GM18498 (cell line): ENCODE results near the gene GNAI2.

Source experiments
- ATAC-seq: cut with Tn5 transposase; IDR thresholded peaks from one replicate; pipeline ENCODE4 v1.9.1; 2021; ENCODE audit warnings: mild to moderate bottlenecking, moderate library complexity; ENCODE audit not compliant: unreplicated experiment

Gene GNAI2

DNA sequence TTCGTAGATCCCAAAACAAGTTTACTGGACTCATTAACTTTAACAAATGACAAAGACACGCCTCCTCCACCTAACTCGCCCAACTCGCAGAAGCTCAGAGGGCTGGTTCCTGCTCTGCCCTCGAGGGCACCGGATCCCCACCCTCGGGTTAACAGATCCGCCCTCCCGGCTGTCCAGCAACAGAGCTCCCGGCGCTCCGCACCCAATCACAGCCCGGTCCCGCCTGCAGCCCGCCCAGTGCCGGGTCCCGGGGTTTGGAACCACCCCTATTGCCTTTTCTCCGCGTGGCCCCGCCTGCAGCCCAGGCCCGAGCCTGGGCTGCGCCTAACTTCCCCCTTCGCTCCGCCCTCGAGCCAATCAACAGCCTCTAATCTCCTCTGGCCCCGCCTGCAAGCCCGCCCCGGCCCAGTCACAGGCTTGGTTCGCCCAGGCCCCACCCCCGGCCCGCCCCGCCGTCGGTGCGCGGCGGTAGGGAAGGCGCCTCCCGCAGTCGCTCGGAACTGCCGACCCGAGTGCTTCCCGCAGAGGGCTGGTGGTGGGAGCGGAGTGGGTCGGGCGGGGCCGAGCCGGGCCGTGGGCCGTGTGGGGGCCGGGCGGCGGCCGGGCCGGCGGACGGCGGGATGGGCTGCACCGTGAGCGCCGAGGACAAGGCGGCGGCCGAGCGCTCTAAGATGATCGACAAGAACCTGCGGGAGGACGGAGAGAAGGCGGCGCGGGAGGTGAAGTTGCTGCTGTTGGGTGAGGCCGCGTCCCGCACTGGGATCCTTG lies at the start of gene GNAI2:
TSS of gene GNAI2 (plus strand) at position 489 of the 768 bp plus-strand sequence. CDS start at position 621, 132 bp downstream.
- peak; percentile 93 for ATAC-seq

DNA sequence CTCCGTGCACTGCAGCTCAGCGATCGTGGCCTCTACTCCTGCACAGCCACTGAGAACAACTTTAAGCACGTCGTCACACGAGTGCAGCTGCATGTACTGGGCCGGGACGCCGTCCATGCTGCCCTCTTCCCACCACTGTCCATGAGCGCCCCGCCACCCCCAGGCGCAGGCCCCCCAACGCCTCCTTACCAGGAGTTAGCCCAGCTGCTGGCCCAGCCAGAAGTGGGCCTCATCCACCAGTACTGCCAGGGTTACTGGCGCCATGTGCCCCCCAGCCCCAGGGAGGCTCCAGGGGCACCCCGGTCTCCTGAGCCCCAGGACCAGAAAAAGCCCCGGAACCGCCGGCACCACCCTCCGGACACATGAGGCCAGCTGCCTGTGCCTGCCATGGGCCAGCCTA lies 48.3 kb upstream of the GNAI2 start:
- ATAC-seq, result no peak

DNA sequence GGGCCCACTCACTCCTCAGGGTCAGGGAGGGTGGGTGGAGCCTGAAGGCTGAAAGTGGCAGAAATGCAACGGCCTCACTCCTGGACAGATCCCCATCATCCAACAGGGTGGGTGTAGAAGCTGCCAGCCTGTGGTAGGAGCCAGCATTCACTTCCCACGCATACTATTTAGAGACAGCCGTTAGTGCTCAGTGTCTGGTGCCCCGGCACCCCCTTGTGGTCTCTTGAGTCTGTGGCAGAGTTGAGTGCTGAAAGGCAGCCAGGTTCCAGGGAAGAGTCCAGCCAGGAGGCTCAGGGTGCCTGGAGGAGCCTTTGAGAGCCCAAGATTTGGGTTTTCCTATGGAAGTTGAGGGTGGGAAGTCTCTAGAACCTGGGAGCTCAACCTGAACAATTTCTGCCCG lies 46.7 kb upstream of the GNAI2 start:
- no peak for ATAC-seq

DNA sequence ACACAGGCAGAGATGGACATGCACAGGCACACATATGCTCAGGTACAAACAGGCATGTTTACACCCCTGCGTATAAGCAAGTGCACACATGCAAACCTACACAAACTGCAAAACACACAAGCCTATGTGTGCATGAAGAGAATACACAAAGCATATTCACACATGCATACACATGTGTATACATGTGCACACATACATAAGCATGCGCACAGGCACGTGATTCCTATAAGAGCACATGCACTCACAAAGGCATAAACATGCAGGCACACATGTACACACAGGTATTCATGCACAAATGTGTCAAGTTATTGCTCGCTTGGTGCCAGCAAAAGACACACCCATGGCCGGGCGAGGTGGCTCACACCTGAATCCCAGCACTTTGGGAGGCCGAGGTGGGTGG lies 46.0 kb upstream of the GNAI2 start:
- no peak for ATAC-seq

DNA sequence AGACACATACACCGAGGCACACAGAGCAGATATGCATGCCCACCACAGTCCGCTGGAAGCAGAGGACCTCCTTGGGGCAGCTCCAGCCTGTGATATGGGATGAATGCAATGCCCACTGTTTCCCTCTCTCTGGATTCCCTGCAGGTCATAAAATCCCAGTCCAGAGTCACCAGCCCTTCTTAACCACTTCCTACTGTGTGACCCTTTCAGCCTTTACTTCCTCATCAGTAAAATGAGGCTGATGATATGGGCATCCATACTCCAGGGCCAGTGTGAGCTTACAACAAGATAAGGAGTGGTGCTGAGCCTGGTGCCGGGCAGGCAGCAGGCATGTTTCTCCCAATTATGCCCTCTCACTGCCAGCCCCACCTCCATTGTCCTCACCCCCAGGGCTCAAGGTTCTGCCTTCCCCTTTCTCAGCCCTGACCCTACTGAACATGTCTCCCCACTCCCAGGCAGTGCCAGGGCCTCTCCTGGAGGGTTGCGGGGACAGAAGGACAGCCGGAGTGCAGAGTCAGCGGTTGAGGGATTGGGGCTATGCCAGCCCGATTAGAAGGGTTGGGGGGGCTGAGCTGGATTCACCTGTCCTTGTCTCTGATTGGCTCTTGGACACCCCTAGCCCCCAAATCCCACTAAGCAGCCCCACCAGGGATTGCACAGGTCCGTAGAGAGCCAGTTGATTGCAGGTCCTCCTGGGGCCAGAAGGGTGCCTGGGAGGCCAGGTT lies 44.9 kb upstream of the GNAI2 start, which contains the start of gene GNAT1:
TSS of gene GNAT1 (plus strand) at position 675 of the 725 bp plus-strand sequence. CDS start 116 bp downstream, outside the sequence.
- ATAC-seq, result no peak

DNA sequence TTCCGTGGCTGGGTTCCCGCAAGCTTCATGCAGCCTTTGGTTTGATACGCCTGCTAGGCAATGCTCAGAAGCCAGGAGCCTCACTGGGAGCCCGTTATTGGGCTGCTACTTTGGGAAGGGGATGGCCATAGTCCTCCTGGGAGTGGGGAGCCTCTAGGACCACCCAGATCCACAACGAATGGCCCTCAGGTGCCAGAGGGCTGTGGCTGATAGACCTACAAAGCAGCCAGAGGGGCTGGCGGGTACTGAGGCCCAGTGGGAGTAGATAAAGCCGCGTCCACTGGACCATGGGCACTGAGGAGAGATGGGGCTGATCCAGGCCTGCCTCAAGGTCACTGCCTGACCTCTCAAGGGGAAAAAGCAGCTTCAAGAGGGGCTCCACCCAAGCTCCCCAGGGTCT lies 43.9 kb upstream of the GNAI2 start:
- ATAC-seq, result no peak

DNA sequence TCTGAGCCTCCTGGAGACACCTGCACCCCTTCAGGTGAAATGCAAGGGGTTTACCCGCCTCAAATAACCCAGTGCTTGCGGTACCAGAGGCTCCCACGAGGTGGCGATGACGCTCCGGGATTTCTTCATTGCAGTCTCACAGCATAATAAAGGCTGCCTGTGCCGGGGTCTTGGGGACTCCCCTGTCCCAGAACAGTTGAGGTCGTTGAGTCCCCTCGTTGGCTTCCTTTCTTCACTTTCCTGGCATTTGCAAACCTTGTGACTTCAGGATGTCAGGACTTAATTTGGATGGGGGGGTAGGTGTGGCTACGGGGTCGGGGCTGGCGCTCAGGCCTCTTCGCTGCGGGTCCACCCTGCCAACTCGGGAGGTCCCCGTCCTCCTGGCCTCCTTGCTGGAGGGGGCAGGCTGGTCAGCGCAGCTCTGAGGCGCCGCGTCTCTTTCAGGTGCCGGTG lies 43.3 kb upstream of the GNAI2 start:
- no peak for ATAC-seq

DNA sequence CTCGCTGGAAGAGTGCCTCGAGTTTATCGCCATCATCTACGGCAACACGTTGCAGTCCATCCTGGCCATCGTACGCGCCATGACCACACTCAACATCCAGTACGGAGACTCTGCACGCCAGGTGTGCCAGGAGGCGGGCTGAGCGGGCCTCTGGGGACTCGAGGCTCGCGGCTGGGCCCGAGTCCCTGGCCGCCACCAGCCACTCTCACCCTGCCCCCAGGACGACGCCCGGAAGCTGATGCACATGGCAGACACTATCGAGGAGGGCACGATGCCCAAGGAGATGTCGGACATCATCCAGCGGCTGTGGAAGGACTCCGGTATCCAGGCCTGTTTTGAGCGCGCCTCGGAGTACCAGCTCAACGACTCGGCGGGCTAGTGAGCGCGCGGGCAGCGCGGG lies 42.7 kb upstream of the GNAI2 start:
- no peak for ATAC-seq

DNA sequence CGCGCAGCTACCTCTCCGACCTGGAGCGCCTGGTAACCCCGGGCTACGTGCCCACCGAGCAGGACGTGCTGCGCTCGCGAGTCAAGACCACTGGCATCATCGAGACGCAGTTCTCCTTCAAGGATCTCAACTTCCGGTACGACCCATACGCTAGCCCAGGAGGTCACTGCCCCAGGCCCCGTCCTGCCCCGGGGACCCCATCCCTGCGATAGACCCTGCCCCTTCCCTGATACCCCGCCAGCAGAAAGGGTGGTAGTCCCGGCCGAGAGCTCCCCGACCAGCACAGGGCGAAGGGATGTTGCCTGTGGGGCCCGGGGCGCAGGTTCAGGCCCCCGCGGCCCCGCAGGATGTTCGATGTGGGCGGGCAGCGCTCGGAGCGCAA lies 42.3 kb upstream of the GNAI2 start:
- ATAC-seq, result no peak

DNA sequence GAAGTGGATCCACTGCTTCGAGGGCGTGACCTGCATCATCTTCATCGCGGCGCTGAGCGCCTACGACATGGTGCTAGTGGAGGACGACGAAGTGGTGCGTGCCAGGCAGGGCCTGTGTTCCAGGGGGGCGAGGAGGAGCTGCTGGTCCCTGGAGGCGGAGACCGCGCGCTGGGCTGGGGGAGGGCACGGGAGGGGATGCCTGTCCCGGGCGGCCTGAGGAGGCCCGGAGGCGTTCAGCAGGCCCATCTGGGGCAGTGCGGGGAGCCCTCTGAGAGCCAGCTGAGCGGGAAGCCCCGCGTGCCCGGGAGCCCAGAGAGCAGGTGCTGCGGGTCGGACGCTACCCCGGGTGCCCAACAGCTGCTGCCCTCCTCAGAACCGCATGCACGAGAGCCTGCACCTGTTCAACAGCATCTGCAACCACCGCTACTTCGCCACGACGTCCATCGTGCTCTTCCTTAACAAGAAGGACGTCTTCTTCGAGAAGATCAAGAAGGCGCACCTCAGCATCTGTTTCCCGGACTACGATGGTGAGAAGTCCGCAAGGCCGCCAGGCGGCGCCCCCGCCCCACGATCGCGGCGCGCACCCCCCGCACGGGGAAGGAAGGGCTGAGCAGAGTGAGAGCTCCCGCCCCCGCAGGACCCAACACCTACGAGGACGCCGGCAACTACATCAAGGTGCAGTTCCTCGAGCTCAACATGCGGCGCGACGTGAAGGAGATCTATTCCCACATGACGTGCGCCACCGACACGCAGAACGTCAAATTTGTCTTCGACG lies 41.7 kb upstream of the GNAI2 start:
- no peak for ATAC-seq

DNA sequence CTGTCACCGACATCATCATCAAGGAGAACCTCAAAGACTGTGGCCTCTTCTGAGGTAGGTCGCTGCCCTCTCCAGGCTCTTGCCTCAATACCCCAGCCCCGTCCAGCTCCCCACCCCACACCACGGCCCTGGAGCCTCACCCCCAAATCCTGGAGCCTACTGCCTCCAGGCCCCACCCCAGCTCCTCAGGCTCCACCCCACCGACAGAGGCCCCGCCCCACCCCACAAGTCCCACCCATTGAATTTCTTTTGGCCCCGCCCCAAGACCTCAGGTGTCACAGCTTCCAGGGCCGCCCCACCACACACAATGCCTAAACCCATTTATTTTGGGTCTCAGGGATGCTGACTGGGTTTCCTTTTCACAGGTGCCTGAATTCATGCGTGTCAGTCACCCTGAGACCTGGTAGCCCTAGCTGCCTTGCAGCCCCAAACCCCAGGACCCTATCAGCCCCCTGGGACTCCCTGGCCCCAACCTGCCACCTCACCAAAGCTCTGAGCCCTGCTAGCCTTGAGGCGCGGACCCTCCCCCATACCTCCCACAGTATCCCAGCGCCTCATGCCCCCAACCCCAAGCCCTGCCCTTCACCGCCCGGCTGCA lies 41.0 kb upstream of the GNAI2 start:
- ATAC-seq, result no peak

DNA sequence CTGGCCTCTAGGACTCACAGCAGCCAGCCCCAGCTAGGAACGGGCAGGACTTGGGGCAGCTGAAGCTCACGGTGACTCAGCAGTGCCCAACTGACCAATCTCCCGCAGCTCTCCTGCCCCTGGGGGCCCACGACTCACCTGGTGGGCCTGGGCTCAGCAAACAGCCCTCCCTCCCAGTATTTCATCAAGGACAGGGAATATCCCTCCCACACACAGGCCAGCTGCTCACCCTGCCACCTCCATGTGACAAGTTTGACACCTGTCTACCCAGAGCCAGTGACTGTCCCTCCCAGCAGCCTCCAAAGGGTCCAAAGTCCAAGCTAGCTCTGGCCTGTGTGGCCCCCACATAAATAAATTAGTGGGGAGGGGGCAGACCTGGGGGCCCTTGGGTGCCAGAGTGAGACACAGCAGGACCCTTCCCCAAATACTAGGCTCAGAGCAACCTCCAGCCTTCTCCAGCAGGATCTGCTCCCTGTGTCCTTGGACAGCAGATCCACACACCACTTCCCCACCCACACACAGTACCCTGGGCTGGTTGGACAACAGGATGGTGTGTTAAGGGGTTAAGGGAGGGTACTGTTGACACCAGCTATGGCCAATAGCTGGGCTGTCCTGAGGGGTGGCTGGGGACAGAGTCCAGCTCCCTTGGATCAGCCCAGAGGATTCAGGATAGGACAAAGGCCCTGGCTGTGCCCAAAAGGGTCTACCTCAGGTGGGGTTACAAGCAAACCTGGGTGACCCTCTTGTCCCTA lies 40.3 kb upstream of the GNAI2 start:
- ATAC-seq, result no peak

DNA sequence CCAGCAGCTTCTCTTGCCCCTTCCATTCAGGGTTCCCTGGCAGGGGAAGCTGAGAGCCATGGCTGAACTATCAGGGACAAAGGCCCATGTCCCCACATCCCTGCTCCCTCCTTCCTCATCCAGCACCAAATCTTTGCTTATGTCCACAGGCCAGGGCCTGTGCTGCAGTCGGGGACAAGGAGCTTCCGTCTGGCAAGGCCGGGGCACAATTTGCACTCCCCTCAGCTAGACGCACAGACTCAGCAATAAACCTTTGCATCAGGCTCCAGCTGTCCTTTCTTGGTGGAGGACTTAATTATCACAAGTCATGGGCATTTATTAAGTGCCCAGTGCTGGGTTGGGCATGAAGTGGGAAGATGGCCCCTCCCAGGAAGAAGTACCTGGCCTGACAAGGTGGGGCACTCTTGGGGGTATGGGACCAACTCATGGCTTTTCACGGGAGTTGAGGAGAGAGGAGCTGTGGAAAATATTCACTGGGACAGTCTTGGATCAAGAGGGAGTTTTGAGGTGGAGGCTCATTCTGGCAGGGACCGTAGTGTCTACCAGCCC lies 39.7 kb upstream of the GNAI2 start:
- no peak for ATAC-seq

DNA sequence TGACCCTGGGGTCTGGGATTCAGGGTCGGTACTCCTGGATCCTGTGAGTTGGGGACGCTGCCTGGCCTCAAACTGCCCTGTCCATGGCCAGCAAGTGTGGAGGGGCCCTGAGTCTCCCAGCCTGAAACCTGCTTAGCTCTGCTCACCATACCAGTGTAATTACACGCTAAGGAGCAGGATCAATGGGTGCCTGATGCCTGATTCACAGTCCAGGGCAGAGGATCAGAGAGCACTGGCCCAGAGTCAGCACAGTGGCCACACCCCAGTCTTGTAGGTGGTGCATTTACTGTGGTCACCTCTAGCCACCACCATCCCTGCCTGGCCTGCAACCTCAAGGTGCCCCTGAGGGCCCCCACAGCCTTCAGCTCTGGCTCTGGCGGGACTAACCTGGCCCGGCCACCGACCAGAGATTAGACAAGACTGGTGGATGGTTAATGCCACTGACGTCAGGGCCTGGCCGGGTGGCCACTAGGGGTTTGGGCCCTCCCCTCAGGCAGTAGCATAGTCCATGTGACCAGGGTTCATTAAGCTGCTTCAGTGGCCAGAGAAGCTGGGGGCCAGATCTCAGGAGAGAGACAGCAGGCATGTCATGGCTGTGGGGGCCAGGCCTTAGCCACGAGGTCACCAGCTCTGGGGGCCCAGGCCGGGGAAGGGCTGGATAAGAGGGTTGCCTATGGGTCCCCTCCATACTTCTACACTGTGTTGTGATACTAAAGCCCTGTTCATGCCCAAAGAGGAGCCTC lies 34.3 kb upstream of the GNAI2 start:
- no peak for ATAC-seq

DNA sequence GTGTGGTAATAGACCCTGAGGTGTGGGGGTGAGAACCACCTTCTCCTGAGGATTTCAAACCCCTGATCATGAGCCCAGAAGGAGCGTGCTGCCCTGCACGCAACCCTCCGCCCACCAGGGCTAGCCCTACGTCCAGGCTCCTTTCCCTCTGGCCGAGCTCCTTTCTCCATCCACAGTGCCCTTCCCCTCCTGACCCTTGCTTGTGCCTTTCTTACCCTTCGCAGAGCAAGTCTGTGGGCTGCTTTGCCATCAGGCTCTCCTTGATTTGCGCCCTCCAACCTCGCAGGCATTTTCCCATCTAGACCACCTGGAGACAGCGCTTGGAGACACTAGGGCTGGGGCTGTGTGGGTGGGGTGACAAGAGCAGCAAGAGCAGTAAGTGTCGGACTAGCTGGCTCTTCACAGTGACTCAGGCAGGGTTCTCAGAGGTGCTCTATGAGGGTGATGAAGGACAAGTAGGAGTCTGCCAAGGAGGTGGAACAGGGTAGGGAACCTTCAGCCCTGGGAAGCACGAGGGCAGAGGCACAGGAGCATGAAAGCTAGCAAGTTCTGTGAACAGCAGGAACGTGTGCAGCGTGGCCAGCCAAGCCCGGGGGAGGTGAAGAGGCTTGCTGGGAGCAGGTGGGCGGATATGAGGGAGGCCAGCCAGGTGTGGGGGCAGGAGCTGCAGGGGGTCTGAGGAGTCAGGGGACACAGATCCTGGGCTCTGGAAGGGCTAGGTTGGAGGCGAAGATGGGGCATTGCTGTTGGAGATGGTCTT lies 33.5 kb upstream of the GNAI2 start:
- ATAC-seq, result no peak

DNA sequence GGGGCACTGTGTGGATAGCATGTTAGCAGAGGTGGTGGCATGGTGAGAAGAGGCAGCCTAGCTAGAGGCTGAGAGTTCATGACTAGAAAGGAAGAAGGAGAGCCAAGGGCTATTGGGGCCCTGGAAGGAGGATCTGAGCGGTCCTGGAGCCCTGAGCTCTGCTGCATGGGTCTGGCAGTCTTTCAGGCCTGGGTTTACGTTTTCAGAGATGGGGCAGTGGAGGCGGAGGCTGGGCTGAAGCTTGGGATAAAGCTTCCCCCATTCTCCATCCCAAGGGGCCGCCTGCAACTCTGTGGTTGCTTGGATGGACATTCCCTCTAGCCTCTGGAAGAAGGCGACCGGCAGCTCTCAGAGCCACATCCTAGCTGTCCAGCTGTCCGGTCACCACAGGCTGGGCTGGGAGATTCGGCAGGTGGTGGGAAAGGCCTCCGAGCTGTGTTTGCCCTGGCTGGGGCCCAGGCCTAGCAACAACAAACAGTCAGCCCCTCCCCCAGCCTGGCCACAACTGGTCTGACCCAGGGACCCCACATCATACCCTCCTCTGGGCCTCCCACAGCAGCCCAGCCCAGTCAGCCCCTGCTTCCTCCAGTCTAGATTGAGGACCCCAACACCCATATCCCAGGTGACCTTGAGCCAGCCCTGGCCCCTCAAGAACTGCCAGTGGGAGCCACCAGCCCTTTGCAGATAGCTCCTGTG lies 32.7 kb upstream of the GNAI2 start:
- no peak for ATAC-seq

DNA sequence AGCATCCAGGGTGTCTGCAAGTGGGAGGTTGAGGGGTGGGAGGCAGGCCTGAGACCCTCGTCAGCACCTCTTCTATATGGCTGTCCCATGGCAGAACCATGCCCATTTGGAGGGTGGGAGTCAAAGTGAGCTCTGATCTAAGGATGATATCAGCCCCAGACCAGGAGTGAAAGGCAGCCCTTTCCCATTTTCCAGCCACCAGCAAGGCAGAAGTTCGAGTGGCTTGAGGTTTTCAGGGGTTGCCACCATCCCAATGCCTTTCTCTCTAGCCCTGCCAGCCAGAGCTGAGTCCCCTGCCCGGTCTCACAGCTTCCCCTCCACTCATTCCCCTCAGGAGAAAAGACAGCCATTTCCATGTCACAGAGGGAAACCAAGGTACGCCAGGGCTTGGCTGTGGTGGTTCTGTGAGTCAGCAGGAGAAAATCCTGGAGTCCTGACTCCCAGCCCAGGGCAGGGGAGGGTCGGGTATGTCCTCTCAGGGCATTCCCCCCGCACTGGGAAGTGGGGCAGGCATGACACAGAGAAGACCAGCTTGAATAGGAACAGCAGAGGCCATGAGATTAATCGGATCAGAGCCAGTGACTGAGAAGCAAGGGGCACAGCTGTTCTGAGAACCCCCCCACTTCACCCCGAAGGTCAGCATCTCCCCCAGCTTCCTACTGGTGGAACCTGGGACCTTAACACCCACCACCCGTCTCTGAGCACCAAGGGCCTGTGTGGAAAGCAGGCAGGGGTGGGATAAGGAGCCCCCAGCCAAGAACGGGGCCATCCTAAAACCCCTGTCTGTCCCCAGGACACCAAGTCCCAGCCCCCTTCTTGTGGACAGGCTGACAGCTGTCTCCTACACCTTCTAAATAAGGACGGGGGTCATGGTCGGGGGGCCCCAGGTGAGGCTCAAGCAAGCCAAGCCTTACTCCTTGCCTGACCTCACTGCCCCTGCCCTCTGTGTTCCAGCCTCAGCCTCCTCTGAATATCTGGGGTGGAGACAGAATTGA lies 31.9 kb upstream of the GNAI2 start:
- ATAC-seq, result no peak
